GM12878 (cell line): Measurements from ENCODE around the gene BMP2K. TPM values are rescaled to one million over a fixed set of nuclear protein-coding genes. Genes with fewer than 3 reads are reported as not detected.

Experiments
- ATAC-seq: fragments of 200-7000 bp; cut with Tn5 transposase; 3 replicates; pipeline ENCODE4 v1.9.1; 2020; ENCODE audit warnings: mild to moderate bottlenecking, moderate library complexity
- BruUV-seq: library from RNA; stranded (reverse); fragments of 400-500 nt; replicated peaks from 2 replicates; lab custom pipeline; 2021; lab: Mats Ljungman, UMichigan
- CTCF ChIA-PET: fragments of 300-600 bp; sonication (Branson Sonifier 250); formaldehyde crosslinking; extraction: SDS; loops from one replicate; lab custom pipeline; 2021; ENCODE audit warnings: inconsistent platforms; lab: Yijun Ruan, JAX
- POLR2A ChIA-PET: fragments of 350-600 bp; formaldehyde crosslinking; extraction: SDS; loops from one replicate; lab custom pipeline; 2021; ENCODE audit warnings: inconsistent platforms; lab: Charles Lee
- RAD21 ChIA-PET: fragments of 300-600 bp; sonication (Branson Sonifier 250); formaldehyde crosslinking; loops from one replicate; lab custom pipeline; 2023; ENCODE audit warnings: antibody characterized with exemption; ENCODE audit not compliant: unreplicated experiment; lab: Charles Lee
- SMC1A ChIA-PET: fragments of 300-600 bp; sonication (Branson Sonifier 250); formaldehyde crosslinking; loops from one replicate; lab custom pipeline; 2023; ENCODE audit not compliant: unreplicated experiment, uncharacterized antibody; lab: Charles Lee
- DNase-seq: peaks from one replicate; pipeline ENCODE4 v3.0.0-alpha.2; 2011; ENCODE audit warnings: low read depth, low spot score
- FAIRE-seq: peaks from 3 replicates; lab custom pipeline; 2011; peaks lifted over from hg19 to GRCh38; lab: Jason Lieb, UNC
- H2AFZ ChIP-seq: 2 replicates; pipeline ENCODE4 v1.6.0; 2011; ENCODE audit warnings: low read depth, low read length, control low read depth; ENCODE audit not compliant: control insufficient read depth
- H3K27ac ChIP-seq: 2 replicates; pipeline ENCODE4 v1.5.1; 2011; ENCODE audit warnings: control low read depth; ENCODE audit not compliant: control insufficient read depth, insufficient read depth
- H3K27me3 ChIP-seq, 2 experiments: replicated peaks in 1 of 2; 2 replicates each; pipeline versions ENCODE4 v1.6.0 to v1.6.1; 2011; ENCODE audit warnings: low read length in 1 of 2; ENCODE audit not compliant: control insufficient read depth in 2 of 2, insufficient read depth in 2 of 2
- H3K36me3 ChIP-seq, 2 experiments: 2 replicates each; pipeline ENCODE4 v1.5.1; 2011; ENCODE audit warnings: low read length in 1 of 2; ENCODE audit not compliant: control insufficient read depth in 2 of 2, insufficient read depth in 2 of 2
- H3K4me1 ChIP-seq: 2 replicates; pipeline ENCODE4 v1.6.1; 2011; ENCODE audit warnings: mild to moderate bottlenecking, low read length, moderate library complexity, mixed read lengths; ENCODE audit not compliant: control insufficient read depth, insufficient read depth
- H3K4me2 ChIP-seq: 2 replicates; pipeline ENCODE4 v1.6.0; 2011; ENCODE audit warnings: control low read depth; ENCODE audit not compliant: control insufficient read depth, insufficient read depth
- H3K4me3 ChIP-seq: fragments of 200-600 bp; sonication (generic); 2 replicates; pipeline ENCODE4 v1.5.1; 2016
- H3K79me2 ChIP-seq: 2 replicates; pipeline ENCODE4 v1.6.0; 2011; ENCODE audit warnings: low read length; ENCODE audit not compliant: control insufficient read depth, insufficient read depth
- H3K9ac ChIP-seq: 2 replicates; pipeline ENCODE4 v1.8.0; 2011; ENCODE audit warnings: low read length, control low read depth, mixed read lengths; ENCODE audit not compliant: control insufficient read depth, insufficient read depth
- H3K9me3 ChIP-seq: replicated peaks from 3 replicates; pipeline ENCODE4 v1.5.1; 2011; ENCODE audit warnings: mild to moderate bottlenecking, low read length; ENCODE audit not compliant: control insufficient read depth, insufficient read depth
- H4K20me1 ChIP-seq: 2 replicates; pipeline ENCODE4 v1.6.0; 2011; ENCODE audit not compliant: control insufficient read depth, insufficient read depth
- BACH1 ChIP-seq: fragments of 450-650 bp; IDR thresholded peaks from 2 replicates; pipeline ENCODE4 v1.6.1; 2017; ENCODE audit warnings: mild to moderate bottlenecking, borderline replicate concordance
- BRCA1 ChIP-seq: IDR thresholded peaks from 2 replicates; pipeline ENCODE4 v1.6.1; 2011; ENCODE audit warnings: low read depth, low read length, improper control_type of control experiment
- CBFB ChIP-seq: IDR thresholded peaks from 2 replicates; pipeline ENCODE4 v1.6.1; 2016; ENCODE audit warnings: antibody characterized with exemption, low read depth
- CHD1 ChIP-seq: IDR thresholded peaks from 2 replicates; pipeline ENCODE4 v1.6.1; 2012; ENCODE audit warnings: low read depth, low read length, improper control_type of control experiment
- EGR1 ChIP-seq, 2 experiments: IDR thresholded peaks; 1 replicate in 1 of 2; 2 replicates in 1 of 2; pipeline ENCODE4 v1.6.1; 2011 to 2012; ENCODE audit warnings: low read depth in 2 of 2, low read length in 2 of 2, borderline replicate concordance in 1 of 2, mild to moderate bottlenecking in 1 of 2, moderate library complexity in 1 of 2
- IRF4 ChIP-seq: IDR thresholded peaks from 2 replicates; pipeline ENCODE4 v1.6.1; 2011; ENCODE audit warnings: low read depth, low read length
- MXI1 ChIP-seq: fragments of 150-350 bp; IDR thresholded peaks from 2 replicates; pipeline ENCODE4 v1.6.1; 2011; ENCODE audit warnings: low read depth, mild to moderate bottlenecking, inconsistent platforms, low read length, improper control_type of control experiment
- PML ChIP-seq: IDR thresholded peaks from 2 replicates; pipeline ENCODE4 v1.6.1; 2012; ENCODE audit warnings: low read length, inconsistent platforms
- RAD21 ChIP-seq: IDR thresholded peaks from 2 replicates; pipeline ENCODE4 v1.6.1; 2011; ENCODE audit warnings: mild to moderate bottlenecking, low read depth, low read length, moderate library complexity; ENCODE audit not compliant: insufficient read depth
- RFX5 ChIP-seq: IDR thresholded peaks from 2 replicates; pipeline ENCODE4 v1.6.1; 2011; ENCODE audit warnings: low read depth, low read length, improper control_type of control experiment
- SREBF2 ChIP-seq: IDR thresholded peaks from 2 replicates; pipeline ENCODE4 v1.6.1; 2012; ENCODE audit warnings: mild to moderate bottlenecking, low read length
- ZNF207 ChIP-seq: fragments of 450-650 bp; IDR thresholded peaks from 2 replicates; pipeline ENCODE4 v1.6.1; 2014; ENCODE audit warnings: antibody characterized with exemption, mild to moderate bottlenecking, borderline replicate concordance
- ZSCAN29 ChIP-seq: fragments of 450-650 bp; IDR thresholded peaks from 2 replicates; pipeline ENCODE4 v1.6.1; 2017; ENCODE audit warnings: mild to moderate bottlenecking, moderate library complexity
- WGBS: methylation state at CpG from one replicate; pipeline ENCODE4 v1.1.6; 2016; ENCODE audit warnings: low lambda C conversion rate; ENCODE audit not compliant: insufficient replicate concordance, insufficient coverage; ENCODE audit errors: missing lambda C conversion rate; 5-methylcytosine and 5-hydroxymethylcytosine counted together
- in situ Hi-C: fragments of 300-500 bp; cut with MboI; formaldehyde crosslinking; loops from 9 replicates; pipeline ENCODE4 v1.14.3; 2018; ENCODE audit warnings: mixed read lengths
- intact Hi-C: fragments of 100-400 bp; cut with micrococcal nuclease; formaldehyde crosslinking; loops from one replicate; pipeline ENCODE4 v1.14.2; 2022; ENCODE audit not compliant: unreplicated experiment
- polyA plus RNA-seq, 11 experiments: library from polyadenylated mRNA; depleted of rRNA in 4 of 11; unstranded in 6 of 11; stranded (reverse) in 5 of 11; fragments of >200 nt; fragmentation: Nextera tagmentation in 4 of 11; fragmentation: Illumina TruSeq in 1 of 11; extraction: Ambion mirVana in 4 of 11; extraction: Trizol in 1 of 11; gene quantifications; 1 replicate in 1 of 11; 2 replicates in 10 of 11; pipeline versions ENCODE4 v1.2.1 to v1.2.3, GENCODE V29; 2011 to 2016; ENCODE audit warnings: inconsistent platforms in 2 of 11, missing spikeins in 2 of 11, low read depth in 1 of 11
- total RNA-seq, 4 experiments: library from RNA; depleted of rRNA in 3 of 4; stranded (reverse); fragments of >200 nt in 3 of 4; fragmentation: Illumina TruSeq in 1 of 4; extraction: Trizol in 1 of 4; gene quantifications; 2 replicates each; pipeline versions ENCODE4 v1.2.1 to v1.2.3, GENCODE V29; 2013 to 2021
- TF ChIP-seq, protein P1 (sequence below): fragments of 450-650 bp; conservative IDR thresholded peaks from 2 replicates; pipeline ENCODE4 v1.6.1; 2017; ENCODE audit warnings: mild to moderate bottlenecking, moderate library complexity
- TF ChIP-seq, protein P2 (sequence below): IDR thresholded peaks from 2 replicates; pipeline ENCODE4 v1.6.1; 2011; ENCODE audit warnings: borderline replicate concordance, low read depth, mild to moderate bottlenecking, moderate library complexity, low read length; ENCODE audit not compliant: insufficient read depth, poor library complexity, severe bottlenecking
- TF ChIP-seq, protein P3 (sequence below): IDR thresholded peaks from 2 replicates; pipeline ENCODE4 v1.6.1; 2012; ENCODE audit warnings: low read length, inconsistent platforms

The BMP2K gene
- total and polyA plus RNA-seq, 10 of the 15 experiments (the other 5 are each of a cell fraction or from before 2014, with no cell fraction given): 3.3 to 84.6 (median 24.8) TPM

DNA sequence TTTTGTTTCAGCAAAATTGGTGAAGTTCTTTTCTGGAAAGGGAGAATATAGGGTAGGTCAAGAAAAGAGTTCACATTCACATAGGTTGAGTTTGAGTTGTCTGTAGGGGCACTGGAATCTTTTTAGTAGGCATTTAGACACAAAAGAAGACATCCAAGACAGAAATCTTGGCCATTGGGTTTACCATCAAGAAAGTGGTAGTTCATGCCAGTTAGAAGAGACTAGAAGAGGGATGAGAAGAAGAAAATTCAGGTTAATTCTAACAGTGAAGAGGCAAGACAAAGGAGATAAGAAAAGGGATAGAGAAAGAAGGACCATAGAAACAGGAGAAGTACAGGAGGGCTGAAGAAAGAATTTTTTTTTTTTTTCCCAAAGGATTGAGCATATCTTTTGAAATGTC, 123.2 kb downstream of the BMP2K start (continued):
- no peak for TF ChIP-seq BACH1

DNA sequence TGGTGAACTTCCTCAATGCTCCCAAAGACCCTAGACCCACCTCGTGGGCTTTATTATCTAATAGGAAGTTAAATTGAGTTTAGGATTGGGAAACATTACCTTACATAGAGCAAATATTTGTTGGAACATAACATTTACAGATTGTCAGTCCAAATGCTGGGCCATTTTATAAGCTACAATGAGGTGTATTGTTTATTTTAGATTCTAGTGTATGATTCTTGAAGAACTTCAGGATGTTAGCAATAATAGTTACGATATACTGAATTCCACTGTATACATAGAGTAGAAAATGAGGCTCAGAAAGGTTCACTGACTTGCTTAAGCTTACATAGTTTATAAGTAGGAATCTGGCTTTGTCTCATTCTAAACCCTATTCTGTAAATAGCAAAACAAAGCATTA, 125.7 kb downstream of the BMP2K start:
- Histone ChIP-seq H3K79me2 (no peaks in the 10 kb centered on the region), H3K36me3 (no peaks in the 10 kb centered on the region), H3K9me3 (no peaks in the 10 kb centered on the region), H3K9ac (no peak overlapping the region), H3K27me3 (no peaks in the 10 kb centered on the region), H3K27ac (no peak overlapping the region), H3K4me2 (no peak overlapping the region), H2AFZ (no peak overlapping the region), H4K20me1 (no peaks in the 10 kb centered on the region), H3K4me3 (no peak overlapping the region), H3K4me1 (no peaks in the 10 kb centered on the region)
- in situ Hi-C loops (no loop called here), intact Hi-C loops (no loop called here)
- FAIRE-seq: no peak
- POLR2A ChIA-PET: interaction anchor here (0.7 kb wide), 1 partner anchor 343 kb away, joined by 3 read pairs; no protein-coding TSS in a partner anchor
- SMC1A ChIA-PET: no interaction called here
- CTCF ChIA-PET: no interaction called here
- no peak for DNase-seq
- BruUV-seq: no TSS peak
- RAD21 ChIA-PET: no interaction called here
- no peak for ATAC-seq
- TF ChIP-seq CBFB (no peak), ZSCAN29 (no peak), SREBF2 (no peak), ZNF207 (no peak), CHD1 (no peak), IRF4 (no peak), EGR1 (IDR thresholded peaks at IDR 0.05; ENCODE audit: borderline replicate concordance in 1 of 2, low read depth in 2 of 2, low read length in 2 of 2) (no peak), MXI1 (no peak), BRCA1 (no peak), RFX5 (no peak), PML (no peak), RAD21 (no peak)
- TF ChIP-seq, protein P1, sequence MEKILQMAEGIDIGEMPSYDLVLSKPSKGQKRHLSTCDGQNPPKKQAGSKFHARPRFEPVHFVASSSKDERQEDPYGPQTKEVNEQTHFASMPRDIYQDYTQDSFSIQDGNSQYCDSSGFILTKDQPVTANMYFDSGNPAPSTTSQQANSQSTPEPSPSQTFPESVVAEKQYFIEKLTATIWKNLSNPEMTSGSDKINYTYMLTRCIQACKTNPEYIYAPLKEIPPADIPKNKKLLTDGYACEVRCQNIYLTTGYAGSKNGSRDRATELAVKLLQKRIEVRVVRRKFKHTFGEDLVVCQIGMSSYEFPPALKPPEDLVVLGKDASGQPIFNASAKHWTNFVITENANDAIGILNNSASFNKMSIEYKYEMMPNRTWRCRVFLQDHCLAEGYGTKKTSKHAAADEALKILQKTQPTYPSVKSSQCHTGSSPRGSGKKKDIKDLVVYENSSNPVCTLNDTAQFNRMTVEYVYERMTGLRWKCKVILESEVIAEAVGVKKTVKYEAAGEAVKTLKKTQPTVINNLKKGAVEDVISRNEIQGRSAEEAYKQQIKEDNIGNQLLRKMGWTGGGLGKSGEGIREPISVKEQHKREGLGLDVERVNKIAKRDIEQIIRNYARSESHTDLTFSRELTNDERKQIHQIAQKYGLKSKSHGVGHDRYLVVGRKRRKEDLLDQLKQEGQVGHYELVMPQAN: no peak
- TF ChIP-seq, protein P2, sequence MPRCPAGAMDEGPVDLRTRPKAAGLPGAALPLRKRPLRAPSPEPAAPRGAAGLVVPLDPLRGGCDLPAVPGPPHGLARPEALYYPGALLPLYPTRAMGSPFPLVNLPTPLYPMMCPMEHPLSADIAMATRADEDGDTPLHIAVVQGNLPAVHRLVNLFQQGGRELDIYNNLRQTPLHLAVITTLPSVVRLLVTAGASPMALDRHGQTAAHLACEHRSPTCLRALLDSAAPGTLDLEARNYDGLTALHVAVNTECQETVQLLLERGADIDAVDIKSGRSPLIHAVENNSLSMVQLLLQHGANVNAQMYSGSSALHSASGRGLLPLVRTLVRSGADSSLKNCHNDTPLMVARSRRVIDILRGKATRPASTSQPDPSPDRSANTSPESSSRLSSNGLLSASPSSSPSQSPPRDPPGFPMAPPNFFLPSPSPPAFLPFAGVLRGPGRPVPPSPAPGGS: no peak
- TF ChIP-seq, protein P3, sequence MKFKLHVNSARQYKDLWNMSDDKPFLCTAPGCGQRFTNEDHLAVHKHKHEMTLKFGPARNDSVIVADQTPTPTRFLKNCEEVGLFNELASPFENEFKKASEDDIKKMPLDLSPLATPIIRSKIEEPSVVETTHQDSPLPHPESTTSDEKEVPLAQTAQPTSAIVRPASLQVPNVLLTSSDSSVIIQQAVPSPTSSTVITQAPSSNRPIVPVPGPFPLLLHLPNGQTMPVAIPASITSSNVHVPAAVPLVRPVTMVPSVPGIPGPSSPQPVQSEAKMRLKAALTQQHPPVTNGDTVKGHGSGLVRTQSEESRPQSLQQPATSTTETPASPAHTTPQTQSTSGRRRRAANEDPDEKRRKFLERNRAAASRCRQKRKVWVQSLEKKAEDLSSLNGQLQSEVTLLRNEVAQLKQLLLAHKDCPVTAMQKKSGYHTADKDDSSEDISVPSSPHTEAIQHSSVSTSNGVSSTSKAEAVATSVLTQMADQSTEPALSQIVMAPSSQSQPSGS: no peak
- 93% methylated on average over 2 of the region's 2 CpGs for WGBS
